GM19023 (cell line): Measurements from ENCODE around the gene H6PD.

Source experiments
- ATAC-seq: cut with Tn5 transposase; IDR thresholded peaks from one replicate; pipeline ENCODE4 v1.9.1; 2021; ENCODE audit warnings: mild to moderate bottlenecking, moderate library complexity; ENCODE audit not compliant: unreplicated experiment

Gene H6PD

DNA sequence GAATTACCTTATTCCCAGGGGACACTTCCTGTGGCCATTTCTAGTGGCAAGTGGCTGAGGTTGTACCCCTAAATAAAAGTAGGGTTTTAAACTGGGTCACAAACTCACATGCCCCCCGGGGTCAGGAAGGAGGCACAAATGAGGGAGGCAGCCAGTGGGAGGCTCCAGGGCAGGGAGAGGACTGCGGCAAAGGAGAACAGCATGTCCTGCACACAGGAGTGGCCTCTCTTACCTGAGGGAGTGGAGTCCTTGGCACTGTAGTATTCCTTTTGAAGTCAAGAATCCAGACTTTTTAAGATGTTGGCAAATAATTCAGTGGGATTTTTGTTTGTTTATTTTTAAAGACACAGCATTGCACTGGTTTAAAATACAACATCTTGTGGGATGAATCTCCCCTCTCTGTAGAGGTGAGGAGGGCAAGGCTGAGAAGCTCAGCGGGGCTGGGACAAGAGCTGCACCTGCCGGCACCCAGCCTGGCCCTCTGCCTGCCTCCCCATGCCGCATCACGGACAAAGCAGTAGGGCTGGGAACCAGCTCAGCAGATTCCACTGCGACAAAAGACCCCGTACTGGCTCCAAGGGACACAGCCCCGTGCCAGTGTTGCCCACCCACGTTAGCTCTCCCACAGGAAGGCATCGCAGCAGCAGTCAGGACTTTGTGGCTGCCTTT is 80.3 kb downstream of the H6PD start:
- no peak for ATAC-seq

DNA sequence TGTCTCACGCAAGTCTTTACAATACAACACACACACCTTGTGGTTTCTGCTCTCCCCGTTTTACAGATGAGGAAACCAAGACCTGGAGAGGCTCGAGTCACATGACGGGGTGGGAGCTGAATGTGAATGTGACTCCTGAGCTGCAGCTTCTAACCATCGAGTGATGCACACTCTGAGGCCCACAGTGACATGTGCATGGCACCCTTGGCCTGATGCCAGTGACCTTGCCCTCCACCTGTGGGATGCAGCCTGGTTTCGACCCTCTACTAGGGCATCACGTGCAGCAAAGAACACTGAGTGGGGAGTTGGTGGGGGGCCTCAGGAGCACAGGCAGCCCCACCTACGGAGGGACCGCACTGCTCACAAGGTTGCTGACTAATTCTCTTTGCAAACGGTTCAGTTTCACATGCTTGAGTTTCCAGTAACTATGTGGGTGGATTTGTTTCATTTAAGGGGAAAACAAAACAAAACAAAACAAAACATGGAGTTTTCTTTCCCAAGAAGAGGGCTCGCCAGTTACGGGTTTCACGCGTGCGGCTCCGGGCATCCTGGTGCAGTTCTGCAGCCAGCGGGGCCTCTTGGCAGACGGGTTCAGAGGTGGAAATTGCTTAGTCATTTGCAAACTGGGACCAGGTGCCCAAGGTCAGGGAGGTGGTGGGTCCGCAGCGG is 81.0 kb downstream of the H6PD start:
- no peak for ATAC-seq

DNA sequence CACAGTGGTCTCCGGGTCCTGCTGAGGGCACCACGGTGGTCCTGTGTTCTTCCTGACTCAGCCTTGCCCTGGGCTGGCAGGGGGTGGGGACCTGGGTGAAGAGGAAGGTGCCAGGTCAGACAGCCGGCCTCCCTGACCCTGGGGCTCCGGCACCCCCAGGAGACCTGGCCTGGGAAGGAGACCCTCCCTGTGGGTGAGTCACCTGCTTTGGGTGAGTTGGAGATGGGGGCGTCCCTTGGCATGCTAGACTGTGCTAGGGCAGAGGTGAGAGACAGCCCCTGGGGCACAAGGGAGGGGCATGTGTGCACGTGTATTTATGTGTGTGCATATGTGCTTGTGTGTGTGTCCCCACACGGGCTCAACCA is 81.5 kb downstream of the H6PD start:
- ATAC-seq = no peak

DNA sequence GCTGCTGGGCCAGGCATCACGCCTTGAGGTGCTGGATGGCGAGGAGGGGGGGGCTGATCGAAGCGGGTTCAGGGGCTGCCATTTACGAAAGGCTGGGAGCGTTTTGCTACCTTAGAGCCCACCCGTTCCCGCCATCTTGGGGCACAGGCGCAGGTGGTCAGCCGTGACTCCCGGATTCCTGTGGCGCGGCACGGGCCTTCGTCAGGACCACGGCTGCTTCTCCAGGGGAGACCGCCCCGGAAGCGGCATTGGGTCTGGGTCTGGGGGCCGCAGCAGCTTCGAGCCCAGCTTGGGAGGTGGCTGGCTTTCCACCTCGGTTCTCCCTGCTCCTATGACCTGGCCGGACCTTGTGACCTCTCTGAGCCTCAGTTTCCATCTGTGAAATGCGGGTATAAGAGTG is 81.9 kb downstream of the H6PD start:
- ATAC-seq = no peak

DNA sequence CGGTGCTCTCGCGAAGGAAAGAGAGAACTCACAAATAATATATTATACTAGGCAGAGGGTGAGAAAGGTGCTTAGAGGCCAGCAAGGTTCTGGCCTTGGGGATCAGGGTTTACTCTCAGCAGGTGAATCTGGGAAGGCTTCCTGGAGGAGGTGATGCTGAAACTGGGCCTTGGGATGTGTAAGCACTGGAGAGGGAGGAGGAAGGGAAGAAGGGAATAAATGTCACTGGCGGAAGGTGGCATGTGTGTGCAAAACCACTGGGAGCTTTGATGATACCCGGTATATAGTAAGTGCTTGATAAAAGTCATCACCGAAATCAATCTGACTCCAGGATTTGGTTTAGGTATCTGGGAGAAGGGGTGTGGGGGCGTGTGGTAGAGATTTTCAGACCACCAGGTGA is 82.5 kb downstream of the H6PD start:
- no peak for ATAC-seq

DNA sequence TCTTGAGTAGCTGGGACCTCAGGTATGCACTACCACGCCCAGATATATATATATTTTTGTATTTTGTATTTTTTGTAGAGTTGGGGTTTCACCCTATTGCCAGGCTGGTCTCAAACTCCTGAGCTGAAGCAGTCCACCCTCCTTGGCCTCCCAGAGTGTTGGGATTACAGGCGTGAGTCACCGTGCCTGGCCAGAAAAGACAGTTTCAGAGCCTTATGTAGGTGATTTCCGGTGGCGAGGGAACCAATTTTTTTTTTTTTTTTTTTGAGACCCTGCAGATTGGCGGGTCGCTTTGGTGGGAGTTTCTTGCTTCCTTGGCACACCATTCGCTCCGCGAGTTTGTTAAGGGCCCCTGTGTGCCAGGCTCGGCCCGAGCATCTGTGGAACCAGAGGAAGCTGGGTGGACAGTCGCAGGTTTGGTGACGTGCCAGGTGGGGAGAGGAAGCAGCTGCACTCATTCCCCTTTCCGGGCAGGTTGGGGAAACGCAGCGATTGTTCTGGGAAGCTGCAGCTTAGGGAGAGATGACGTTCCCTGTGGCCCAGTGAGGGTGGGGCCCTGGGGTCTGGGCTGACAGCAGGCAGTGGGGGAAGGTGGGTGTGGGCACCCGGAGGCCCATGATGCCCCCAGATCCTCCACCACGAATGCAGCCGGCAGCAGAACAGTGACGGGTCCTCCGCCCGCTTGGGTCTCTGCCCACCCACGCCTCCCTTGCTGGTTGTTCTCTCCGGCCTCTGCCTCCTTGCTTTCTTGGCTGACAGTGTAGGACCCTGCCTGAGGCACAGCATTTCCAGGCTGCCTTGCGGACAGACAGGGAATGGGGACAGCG is 83.2 kb downstream of the H6PD start:
- no peak for ATAC-seq

DNA sequence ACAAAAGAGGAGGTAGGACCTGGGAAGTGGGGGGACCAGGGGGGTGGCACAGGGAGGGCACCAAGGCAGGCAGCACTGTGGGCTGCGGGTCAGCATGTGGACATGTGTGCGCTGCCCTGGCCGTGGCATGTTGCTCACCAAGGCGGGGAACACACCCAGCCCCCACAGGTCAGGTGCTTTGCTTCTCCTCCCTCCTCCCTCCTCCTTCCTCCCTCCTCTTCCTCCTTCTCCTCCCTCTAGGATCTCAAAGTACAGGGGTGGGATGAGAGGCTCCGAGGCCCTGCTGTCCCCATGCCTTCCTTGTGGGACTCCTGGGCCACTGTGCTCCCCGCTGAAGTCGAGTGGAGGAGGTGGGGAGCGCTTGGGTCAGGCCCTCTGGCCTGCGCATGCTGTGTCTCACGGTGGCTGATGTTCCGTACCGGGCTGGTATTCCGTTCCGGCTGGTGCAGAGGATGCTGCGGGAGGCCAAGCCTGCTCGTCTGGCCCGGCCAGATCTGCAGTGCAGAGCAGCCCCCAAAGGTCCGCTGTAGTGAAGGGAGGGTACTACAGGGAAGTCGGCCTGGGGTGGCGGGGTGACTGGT is 84.7 kb downstream of the H6PD start:
- ATAC-seq = no peak

DNA sequence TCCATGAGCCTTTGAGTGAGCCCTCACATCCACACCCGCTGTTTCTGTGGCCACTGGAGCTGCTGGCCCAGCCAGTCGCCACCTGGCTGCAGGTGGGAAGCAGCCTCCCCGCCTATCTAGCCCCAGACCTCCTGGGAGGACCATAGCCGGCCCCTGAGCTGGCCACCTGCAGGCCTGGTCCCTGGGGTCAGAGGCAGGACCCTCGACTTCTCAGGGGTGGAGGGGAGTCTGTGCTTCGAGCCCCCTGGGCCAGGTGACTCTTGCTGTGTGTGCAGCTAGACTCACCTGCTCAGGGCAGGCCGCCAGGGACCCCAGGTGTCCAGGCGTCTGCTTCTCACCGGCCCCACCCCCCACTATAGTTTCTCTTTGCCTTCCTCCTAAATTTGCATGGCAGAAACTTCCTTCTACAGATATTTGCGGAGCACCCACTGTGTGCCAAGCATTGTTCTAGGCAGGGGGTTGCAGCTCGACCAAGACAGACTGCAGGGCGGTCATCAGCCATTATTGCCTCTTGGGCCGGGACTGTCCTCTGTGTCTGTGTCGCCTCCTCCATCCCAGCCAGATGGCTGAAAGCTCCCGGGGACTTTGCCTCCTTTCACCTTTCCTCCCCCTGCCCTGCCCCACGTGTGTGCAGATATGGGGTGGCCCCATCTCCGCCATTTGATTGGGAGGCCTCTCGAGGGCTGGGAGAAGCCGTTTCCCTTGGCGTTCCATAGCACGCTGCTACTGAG is 85.4 kb downstream of the H6PD start:
- ATAC-seq = no peak
